ENCODE data around the gene SKAP1.

- no peak for TF ChIP-seq CTCF (IDR thresholded peaks at IDR 0.05)
- no peak for TF ChIP-seq ZFX (IDR thresholded peaks at IDR 0.05; ENCODE audit: borderline replicate concordance)
These were observed 329.9 kb downstream of the SKAP1 start for GRCh38 chr17:48100160-48100559.
